ENCODE data around the gene CAMTA1. TPM values are rescaled to one million over a fixed set of nuclear protein-coding genes. Genes with fewer than 3 reads are reported as not detected.

Gene CAMTA1
- total RNA-seq, 4 donors from 2014 or later, result 86.3 to 170 (median 132) TPM

DNA sequence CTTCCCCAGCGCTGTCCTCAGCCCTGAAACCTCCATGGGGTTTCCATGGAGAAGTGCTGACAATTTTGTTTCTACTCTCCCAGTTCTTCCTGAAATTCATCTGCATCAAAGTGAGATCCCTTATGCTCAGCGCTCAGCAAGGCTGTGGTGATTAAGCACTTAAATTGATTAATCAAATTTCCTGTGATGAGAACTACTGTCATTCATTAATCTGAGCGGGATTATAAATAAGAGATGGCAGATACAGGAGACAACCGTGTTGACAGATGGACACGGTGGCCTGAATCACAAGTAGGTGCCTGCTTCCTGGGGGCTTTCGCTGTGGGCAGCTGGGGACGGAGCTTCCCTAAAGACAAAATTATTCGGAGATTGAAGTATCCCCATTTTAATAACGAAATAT is 656.8 kb downstream of the CAMTA1 start:
- no peak for TF ChIP-seq CTCF (IDR thresholded peaks at IDR 0.05)
- no peak for TF ChIP-seq POLR2A (IDR thresholded peaks at IDR 0.05)
- TF ChIP-seq EP300 (IDR thresholded peaks at IDR 0.05), result no peak
- no peak for TF ChIP-seq POLR2AphosphoS5 (IDR thresholded peaks at IDR 0.05)
- WGBS, 2 donors (ENCODE audit: low coverage in 1 of 2), result 87 to 93% methylated on average over 3 to 9 of the region's 9 CpGs
- Histone ChIP-seq H3K9me3 (no peaks in the 10 kb centered on the region), H3K27ac (no peak overlapping the region), H3K4me1 (no peaks in the 10 kb centered on the region), H3K27me3 (no peaks in the 10 kb centered on the region), H3K4me3 (no peak overlapping the region), H3K36me3 (no peaks in the 10 kb centered on the region)
- ATAC-seq, result no peak

DNA sequence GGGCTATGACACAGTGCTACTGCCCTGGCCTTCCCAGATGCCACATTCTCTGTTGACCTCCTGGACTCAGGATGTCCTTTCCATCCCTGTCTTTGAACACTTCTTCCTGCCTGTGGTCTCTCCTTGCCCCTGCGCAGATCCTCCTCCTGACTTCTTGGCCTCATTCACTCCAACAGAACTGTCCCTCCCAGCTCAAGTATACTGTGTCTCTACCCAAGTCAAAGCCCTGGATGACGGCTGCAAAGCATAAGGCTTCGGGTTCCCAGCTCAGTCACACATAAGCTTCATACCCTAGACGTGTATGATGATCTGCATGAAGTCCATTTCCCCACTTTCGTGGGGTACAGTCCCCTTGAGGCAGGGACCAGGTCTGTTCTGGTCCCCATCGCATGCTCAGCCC is 657.7 kb downstream of the CAMTA1 start:
- H3K4me3 ChIP-seq, result no peak overlapping the region
- H3K9me3 ChIP-seq, result no peaks in the 10 kb centered on the region
- no peak for TF ChIP-seq EP300 (IDR thresholded peaks at IDR 0.05)
- TF ChIP-seq POLR2A (IDR thresholded peaks at IDR 0.05), result no peak
- TF ChIP-seq CTCF (IDR thresholded peaks at IDR 0.05), result no peak
- no peak for TF ChIP-seq POLR2AphosphoS5 (IDR thresholded peaks at IDR 0.05)
- H3K36me3 ChIP-seq, result no peaks in the 10 kb centered on the region
- ATAC-seq, result no peak
- H3K27me3 ChIP-seq, result no peaks in the 10 kb centered on the region
- H3K4me1 ChIP-seq, result no peaks in the 10 kb centered on the region
- H3K27ac ChIP-seq, result no peak overlapping the region
- WGBS, 2 donors (ENCODE audit: low coverage in 1 of 2), result 95 to 100% methylated on average over 3 to 5 of the region's 6 CpGs

- Histone ChIP-seq H3K27me3 (no peaks in the 10 kb centered on the region), H3K4me3 (no peak overlapping the region), H3K27ac (no peak overlapping the region), H3K4me1 (no peaks in the 10 kb centered on the region), H3K9me3 (no peaks in the 10 kb centered on the region), H3K36me3 (no peaks in the 10 kb centered on the region)
- no peak for ATAC-seq
- TF ChIP-seq EP300 (IDR thresholded peaks at IDR 0.05), result no peak
- 54 to 81% methylated on average over 2 to 4 of the region's 4 CpGs for WGBS, 2 donors (ENCODE audit: low coverage in 1 of 2)
Observed at GRCh38 chr1:7444363-7444762, 659.1 kb downstream of the CAMTA1 start.

GRCh38 chr1:7447093-7447492 is 661.8 kb downstream of the CAMTA1 start:
- WGBS, 2 donors (ENCODE audit: low coverage in 1 of 2), result 80% methylated on average over 5 of the region's 9 CpGs; no CpG with 5 or more reads in 1 of the 2 donors
- Histone ChIP-seq H3K4me3 (no peak overlapping the region), H3K27me3 (no peaks in the 10 kb centered on the region), H3K36me3 (no peaks in the 10 kb centered on the region), H3K4me1 (no peaks in the 10 kb centered on the region), H3K9me3 (no peaks in the 10 kb centered on the region), H3K27ac (no peak overlapping the region)
- TF ChIP-seq POLR2AphosphoS5 (IDR thresholded peaks at IDR 0.05) (no peak), EP300 (IDR thresholded peaks at IDR 0.05) (no peak), POLR2A (IDR thresholded peaks at IDR 0.05) (no peak), CTCF (IDR thresholded peaks at IDR 0.05) (no peak)
- no peak for ATAC-seq

DNA sequence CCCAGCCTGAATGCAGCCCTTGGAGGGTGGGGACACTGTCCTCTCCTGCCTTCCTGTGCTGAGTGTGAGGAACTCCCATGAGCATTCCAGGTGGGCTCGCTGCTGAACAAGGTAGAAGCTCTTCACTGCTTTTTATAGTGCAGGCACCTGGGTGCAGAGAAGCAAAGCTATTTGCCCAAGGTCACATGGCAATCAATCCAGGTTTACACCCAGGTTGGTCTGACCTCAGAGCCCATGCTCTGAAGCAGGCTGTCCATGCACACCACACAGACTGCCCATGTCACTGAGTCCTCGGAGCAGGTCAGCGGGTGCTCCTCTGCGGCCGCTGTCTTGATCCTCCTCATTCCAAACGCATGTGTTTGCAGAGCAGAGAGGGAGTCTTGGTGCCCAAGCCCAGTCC is 662.5 kb downstream of the CAMTA1 start:
- H3K4me3 ChIP-seq, result no peak overlapping the region
- no peaks in the 10 kb centered on the region for H3K9me3 ChIP-seq
- no peaks in the 10 kb centered on the region for H3K27me3 ChIP-seq
- 100% methylated on average over 1 of the region's 6 CpGs; no CpG with 5 or more reads in 1 of the 2 donors for WGBS, 2 donors (ENCODE audit: low coverage in 1 of 2)
- no peaks in the 10 kb centered on the region for H3K36me3 ChIP-seq
- TF ChIP-seq EP300 (IDR thresholded peaks at IDR 0.05), result no peak
- no peak overlapping the region for H3K27ac ChIP-seq
- H3K4me1 ChIP-seq, result no peaks in the 10 kb centered on the region
- no peak for ATAC-seq

- H3K36me3 ChIP-seq, result no peaks in the 10 kb centered on the region
- H3K4me3 ChIP-seq, result no peak overlapping the region
- TF ChIP-seq CTCF (IDR thresholded peaks at IDR 0.05) (no peak), EP300 (IDR thresholded peaks at IDR 0.05) (no peak), POLR2AphosphoS5 (IDR thresholded peaks at IDR 0.05) (no peak), POLR2A (IDR thresholded peaks at IDR 0.05) (no peak)
- ATAC-seq, result no peak
- H3K27me3 ChIP-seq, result no peaks in the 10 kb centered on the region
- no peak overlapping the region for H3K27ac ChIP-seq
- peaks cover 0 to under 1% (median 0%) of the 10 kb centered on the region in 3 donors for H3K4me1 ChIP-seq
- no peaks in the 10 kb centered on the region for H3K9me3 ChIP-seq
- 95% methylated on average over 4 to 9 of the region's 10 CpGs for WGBS, 2 donors (ENCODE audit: low coverage in 1 of 2)
Observed at GRCh38 chr1:7448986-7449385, 663.7 kb downstream of the CAMTA1 start.
